ENCODE measurements around the gene NBPF1.
"Not testable (repeated sequence)": the region's sequence is repeated elsewhere in the genome, so short reads cannot be mapped to it uniquely, and the experiment has no call there.

GRCh38 chr1:16633540-16634282, 20.3 kb upstream of the NBPF1 start:
- TF ChIP-seq, protein P1, sequence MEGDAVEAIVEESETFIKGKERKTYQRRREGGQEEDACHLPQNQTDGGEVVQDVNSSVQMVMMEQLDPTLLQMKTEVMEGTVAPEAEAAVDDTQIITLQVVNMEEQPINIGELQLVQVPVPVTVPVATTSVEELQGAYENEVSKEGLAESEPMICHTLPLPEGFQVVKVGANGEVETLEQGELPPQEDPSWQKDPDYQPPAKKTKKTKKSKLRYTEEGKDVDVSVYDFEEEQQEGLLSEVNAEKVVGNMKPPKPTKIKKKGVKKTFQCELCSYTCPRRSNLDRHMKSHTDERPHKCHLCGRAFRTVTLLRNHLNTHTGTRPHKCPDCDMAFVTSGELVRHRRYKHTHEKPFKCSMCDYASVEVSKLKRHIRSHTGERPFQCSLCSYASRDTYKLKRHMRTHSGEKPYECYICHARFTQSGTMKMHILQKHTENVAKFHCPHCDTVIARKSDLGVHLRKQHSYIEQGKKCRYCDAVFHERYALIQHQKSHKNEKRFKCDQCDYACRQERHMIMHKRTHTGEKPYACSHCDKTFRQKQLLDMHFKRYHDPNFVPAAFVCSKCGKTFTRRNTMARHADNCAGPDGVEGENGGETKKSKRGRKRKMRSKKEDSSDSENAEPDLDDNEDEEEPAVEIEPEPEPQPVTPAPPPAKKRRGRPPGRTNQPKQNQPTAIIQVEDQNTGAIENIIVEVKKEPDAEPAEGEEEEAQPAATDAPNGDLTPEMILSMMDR (conservative IDR thresholded peaks at IDR 0.05): not testable (repeated sequence)
- not testable (repeated sequence) for TF ChIP-seq EZH2 (IDR thresholded peaks at IDR 0.05; ENCODE audit: low read depth)

Measured in PC-9 (cell line).